ENCODE results near the gene ELK4.

GRCh38 chr1:205613854-205614412 lies 17.9 kb downstream of the ELK4 start:
- TF ChIP-seq CTCF (IDR thresholded peaks at IDR 0.05) (no peak), EZH2 (IDR thresholded peaks at IDR 0.05) (no peak), EZH2phosphoT487 (IDR thresholded peaks at IDR 0.05) (no peak)
